ENCODE results near the gene ADARB2.

DNA sequence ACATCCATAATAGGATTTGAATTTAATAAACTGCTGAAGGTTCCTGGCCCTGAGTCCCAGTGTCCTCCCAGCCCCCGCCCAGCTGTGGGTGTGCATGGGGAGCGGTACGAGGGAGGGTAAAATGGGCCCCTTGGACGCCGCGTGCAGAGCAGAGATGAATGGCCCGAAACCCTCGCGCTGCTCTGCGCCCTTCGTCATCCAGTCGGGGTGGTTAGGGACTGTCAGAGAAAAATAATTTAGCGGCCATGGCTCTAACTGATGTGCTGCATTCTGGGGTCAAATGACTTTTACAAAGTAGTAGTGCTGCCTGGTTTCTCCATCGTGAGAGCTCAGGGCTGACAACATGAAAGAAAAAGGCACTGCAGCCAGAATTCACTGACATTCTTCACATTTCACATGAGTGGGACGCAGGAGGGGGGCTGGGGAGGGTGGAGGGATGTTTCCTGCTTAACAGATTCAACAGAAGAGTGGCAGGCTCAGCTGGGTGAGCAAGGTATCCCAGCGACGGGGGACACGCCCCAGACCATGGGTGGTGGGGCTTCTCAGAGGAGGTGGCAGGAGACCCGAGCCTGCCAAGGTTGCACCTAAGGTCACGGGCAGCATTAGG lies 376.7 kb downstream of the ADARB2 start:
- TF ChIP-seq SIN3A (IDR thresholded peaks at IDR 0.05; ENCODE audit: borderline replicate concordance, insufficient read depth, low read length) = no peak
- TF ChIP-seq TAF1 (IDR thresholded peaks at IDR 0.05; ENCODE audit: borderline replicate concordance, insufficient read depth, low read length) = no peak
- TF ChIP-seq, protein P1, sequence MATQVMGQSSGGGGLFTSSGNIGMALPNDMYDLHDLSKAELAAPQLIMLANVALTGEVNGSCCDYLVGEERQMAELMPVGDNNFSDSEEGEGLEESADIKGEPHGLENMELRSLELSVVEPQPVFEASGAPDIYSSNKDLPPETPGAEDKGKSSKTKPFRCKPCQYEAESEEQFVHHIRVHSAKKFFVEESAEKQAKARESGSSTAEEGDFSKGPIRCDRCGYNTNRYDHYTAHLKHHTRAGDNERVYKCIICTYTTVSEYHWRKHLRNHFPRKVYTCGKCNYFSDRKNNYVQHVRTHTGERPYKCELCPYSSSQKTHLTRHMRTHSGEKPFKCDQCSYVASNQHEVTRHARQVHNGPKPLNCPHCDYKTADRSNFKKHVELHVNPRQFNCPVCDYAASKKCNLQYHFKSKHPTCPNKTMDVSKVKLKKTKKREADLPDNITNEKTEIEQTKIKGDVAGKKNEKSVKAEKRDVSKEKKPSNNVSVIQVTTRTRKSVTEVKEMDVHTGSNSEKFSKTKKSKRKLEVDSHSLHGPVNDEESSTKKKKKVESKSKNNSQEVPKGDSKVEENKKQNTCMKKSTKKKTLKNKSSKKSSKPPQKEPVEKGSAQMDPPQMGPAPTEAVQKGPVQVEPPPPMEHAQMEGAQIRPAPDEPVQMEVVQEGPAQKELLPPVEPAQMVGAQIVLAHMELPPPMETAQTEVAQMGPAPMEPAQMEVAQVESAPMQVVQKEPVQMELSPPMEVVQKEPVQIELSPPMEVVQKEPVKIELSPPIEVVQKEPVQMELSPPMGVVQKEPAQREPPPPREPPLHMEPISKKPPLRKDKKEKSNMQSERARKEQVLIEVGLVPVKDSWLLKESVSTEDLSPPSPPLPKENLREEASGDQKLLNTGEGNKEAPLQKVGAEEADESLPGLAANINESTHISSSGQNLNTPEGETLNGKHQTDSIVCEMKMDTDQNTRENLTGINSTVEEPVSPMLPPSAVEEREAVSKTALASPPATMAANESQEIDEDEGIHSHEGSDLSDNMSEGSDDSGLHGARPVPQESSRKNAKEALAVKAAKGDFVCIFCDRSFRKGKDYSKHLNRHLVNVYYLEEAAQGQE (IDR thresholded peaks at IDR 0.05; ENCODE audit: insufficient read depth in 1 of 2, low read depth in 2 of 2, low read length in 2 of 2) = no peak
- no peak for TF ChIP-seq POLR2AphosphoS5 (IDR thresholded peaks at IDR 0.05; ENCODE audit: low read depth, low read length)
